NT2/D1 (cell line): Measurements from ENCODE around the gene TDRD9.

Source experiments
- DNase-seq: peaks from one replicate; pipeline ENCODE4 v3.0.0-alpha.2; 2011; ENCODE audit warnings: low read depth, low spot score
- H3K27me3 ChIP-seq: 2 replicates; pipeline ENCODE4 v1.6.0; 2011; ENCODE audit warnings: mild to moderate bottlenecking; ENCODE audit not compliant: insufficient read length, insufficient read depth
- H3K36me3 ChIP-seq: 2 replicates; pipeline ENCODE4 v1.6.1; 2011; ENCODE audit warnings: mild to moderate bottlenecking, low read length, mixed read lengths; ENCODE audit not compliant: insufficient read depth, insufficient read length
- H3K4me1 ChIP-seq: 2 replicates; pipeline ENCODE4 v1.5.1; 2011; ENCODE audit not compliant: insufficient read depth, insufficient read length
- H3K4me3 ChIP-seq: 2 replicates; pipeline ENCODE4 v1.5.1; 2011; ENCODE audit warnings: low read depth; ENCODE audit not compliant: insufficient read length
- H3K9ac ChIP-seq: 2 replicates; pipeline ENCODE4 v1.6.0; 2011; ENCODE audit warnings: low read depth; ENCODE audit not compliant: insufficient read length
- H3K9me3 ChIP-seq: 2 replicates; pipeline ENCODE4 v1.5.1; 2011; ENCODE audit warnings: mild to moderate bottlenecking, low read length; ENCODE audit not compliant: insufficient read depth
- SUZ12 ChIP-seq: IDR thresholded peaks from 2 replicates; pipeline ENCODE4 v1.6.1; 2011; ENCODE audit not compliant: insufficient read length, insufficient read depth; ENCODE audit errors: extremely low read depth
- YY1 ChIP-seq: IDR thresholded peaks from 2 replicates; pipeline ENCODE4 v1.6.1; 2011; ENCODE audit not compliant: insufficient read length, insufficient read depth
- ZNF274 ChIP-seq: IDR thresholded peaks from 2 replicates; pipeline ENCODE4 v1.6.1; 2011; ENCODE audit warnings: mild to moderate bottlenecking, low read depth, low read length

TDRD9 gene

DNA sequence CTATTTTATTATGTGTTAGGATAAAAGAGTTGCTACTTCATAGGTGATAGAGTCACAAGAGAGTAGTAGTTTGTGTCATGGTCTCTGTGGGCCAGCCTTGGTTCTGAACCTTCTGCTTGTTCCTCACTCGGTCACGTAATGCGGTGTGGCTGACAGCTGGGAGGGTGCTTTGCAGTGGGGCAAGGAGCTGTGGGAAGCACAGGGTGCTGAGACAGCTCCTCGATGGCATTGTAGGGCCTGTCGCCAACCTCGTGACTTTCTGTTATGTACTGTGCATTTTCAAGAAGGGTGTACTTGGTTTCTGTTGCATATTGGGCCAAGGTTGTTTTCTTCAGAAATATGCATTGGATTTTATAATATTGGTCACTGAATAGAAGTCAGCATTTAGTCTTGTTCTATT, 75.4 kb downstream of the TDRD9 start:
- TF ChIP-seq YY1 (no peak), ZNF274 (no peak), SUZ12 (no peak)
- Histone ChIP-seq H3K27me3 (no peaks in the 10 kb centered on the region), H3K4me1 (no peaks in the 10 kb centered on the region), H3K4me3 (no peak overlapping the region), H3K9me3 (no peaks in the 10 kb centered on the region), H3K36me3 (no peaks in the 10 kb centered on the region), H3K9ac (no peak overlapping the region)
- DNase-seq = no peak

DNA sequence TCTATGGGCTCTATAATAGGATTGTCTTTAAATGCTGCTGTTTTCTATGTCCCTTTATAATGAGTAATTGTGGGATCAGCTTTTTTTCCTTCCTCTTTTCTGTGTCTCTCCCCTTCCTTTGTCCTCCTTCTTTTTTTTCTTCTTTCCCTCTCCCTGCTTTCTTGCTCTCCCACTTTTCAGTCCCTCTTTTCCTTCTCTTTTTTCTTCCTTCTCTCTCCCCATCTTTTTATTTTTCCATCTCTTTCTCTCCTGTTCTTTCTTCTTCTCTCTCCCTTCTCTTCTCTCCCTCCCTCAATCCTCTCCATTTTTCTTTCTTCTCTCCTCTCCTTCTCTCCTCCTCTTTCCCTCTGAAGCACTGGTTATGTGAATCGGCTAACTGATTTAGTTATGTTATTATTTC, 76.6 kb downstream of the TDRD9 start:
- Histone ChIP-seq H3K4me1 (no peaks in the 10 kb centered on the region), H3K27me3 (no peaks in the 10 kb centered on the region), H3K4me3 (no peak overlapping the region), H3K9ac (no peak overlapping the region), H3K9me3 (no peaks in the 10 kb centered on the region), H3K36me3 (no peaks in the 10 kb centered on the region)
- DNase-seq = no peak
- no peak for TF ChIP-seq YY1
- no peak for TF ChIP-seq ZNF274
- no peak for TF ChIP-seq SUZ12

- Histone ChIP-seq H3K36me3 (no peaks in the 10 kb centered on the region), H3K27me3 (no peaks in the 10 kb centered on the region), H3K4me1 (no peaks in the 10 kb centered on the region), H3K9me3 (no peaks in the 10 kb centered on the region), H3K9ac (no peak overlapping the region), H3K4me3 (no peak overlapping the region)
- TF ChIP-seq YY1 = no peak
- TF ChIP-seq SUZ12 = no peak
- no peak for TF ChIP-seq ZNF274
- no peak for DNase-seq
Observed at GRCh38 chr14:104005489-104005888, 77.2 kb downstream of the TDRD9 start.

GRCh38 chr14:104007121-104007520, 78.9 kb downstream of the TDRD9 start:
- H3K9ac ChIP-seq = no peak overlapping the region
- TF ChIP-seq YY1 (no peak), ZNF274 (no peak), SUZ12 (no peak)
- no peak for DNase-seq
- peaks cover 5% of the 10 kb centered on the region; the same call in 1 of the 2 replicates for H3K9me3 ChIP-seq
- no peaks in the 10 kb centered on the region for H3K4me1 ChIP-seq
- no peak overlapping the region for H3K4me3 ChIP-seq
- H3K36me3 ChIP-seq = no peaks in the 10 kb centered on the region
- H3K27me3 ChIP-seq = no peaks in the 10 kb centered on the region

DNA sequence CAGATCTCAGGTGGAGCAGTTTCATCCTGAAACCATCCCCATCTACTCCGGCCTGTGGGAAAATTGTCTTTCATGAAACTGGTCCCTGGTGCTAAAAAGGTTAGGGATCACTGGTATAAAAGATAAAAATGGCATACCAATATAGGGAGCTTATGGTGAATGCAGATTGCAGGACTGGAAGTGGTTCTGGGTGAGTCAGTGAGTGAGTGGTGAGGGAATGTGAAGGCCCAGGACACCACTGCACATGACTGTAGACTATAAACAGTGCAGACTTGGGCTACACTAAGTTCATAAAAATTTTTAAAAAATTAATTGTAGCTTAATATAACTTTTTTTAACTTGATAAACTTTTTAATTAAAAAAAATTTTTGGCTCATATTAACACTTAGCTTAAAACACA, 81.0 kb downstream of the TDRD9 start:
- Histone ChIP-seq H3K27me3 (no peaks in the 10 kb centered on the region), H3K9me3 (peaks cover 5% of the 10 kb centered on the region; the same call in 1 of the 2 replicates), H3K4me3 (no peak overlapping the region), H3K9ac (no peak overlapping the region), H3K4me1 (no peaks in the 10 kb centered on the region), H3K36me3 (no peaks in the 10 kb centered on the region)
- DNase-seq = no peak
- TF ChIP-seq ZNF274 = no peak
- TF ChIP-seq SUZ12 = no peak
- TF ChIP-seq YY1 = no peak

DNA sequence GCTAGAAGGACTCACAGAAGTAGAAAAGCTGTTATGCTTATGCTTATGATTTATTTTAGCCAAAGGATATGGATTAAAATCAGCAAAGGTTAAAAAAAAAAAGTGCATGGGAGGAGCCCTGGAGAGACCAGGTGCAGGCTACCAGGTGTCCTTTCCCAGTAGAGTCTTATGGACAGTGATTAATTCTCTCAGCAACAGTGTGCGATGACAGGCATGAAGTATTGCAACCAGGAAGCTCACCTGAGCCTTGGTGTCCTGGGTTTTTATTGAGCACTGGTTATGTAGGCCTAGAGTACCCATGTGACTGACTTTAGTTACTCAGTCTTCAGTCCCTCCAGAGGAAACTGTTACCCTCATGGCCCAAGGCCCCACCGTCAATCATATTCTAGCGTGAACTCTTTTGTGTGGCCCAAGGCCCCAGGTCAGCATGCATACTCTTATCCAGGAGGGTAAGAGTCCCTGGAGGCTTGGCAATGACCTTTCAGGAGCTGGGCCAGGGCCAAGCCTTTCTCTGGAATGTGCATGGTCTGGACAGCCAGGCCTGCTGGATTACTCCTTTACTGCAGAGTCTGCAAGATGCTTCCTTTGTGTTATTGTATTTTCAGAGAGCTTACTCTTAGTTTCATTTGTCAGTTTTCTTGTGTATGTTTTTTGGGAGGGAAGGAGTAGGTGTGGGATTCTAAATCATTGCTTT, 83.7 kb downstream of the TDRD9 start:
- no peaks in the 10 kb centered on the region for H3K36me3 ChIP-seq
- H3K9me3 ChIP-seq = peaks cover 5% of the 10 kb centered on the region; the same call in 1 of the 2 replicates
- TF ChIP-seq ZNF274 (no peak), SUZ12 (no peak), YY1 (no peak)
- H3K4me3 ChIP-seq = no peak overlapping the region
- DNase-seq = no peak
- H3K9ac ChIP-seq = no peak overlapping the region
- H3K4me1 ChIP-seq = no peaks in the 10 kb centered on the region
- H3K27me3 ChIP-seq = no peaks in the 10 kb centered on the region

DNA sequence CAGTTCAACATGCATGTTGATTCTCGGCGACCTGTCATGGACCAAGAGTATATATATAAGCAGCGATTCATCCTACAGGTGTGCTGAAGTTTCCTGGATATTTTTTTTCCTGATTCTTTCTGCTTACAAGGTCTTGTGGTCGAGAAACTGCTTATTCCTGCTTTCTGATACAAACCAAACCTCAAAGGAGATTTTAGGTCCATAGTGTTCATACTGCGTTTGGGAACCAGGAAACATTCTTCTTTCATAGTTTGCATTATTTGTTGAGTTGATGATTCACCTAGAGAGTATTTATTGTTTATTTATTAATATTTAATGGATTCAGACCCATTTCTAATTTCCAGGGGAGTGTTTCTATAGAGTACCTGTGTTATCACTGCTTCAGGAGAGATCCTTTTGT, 86.5 kb downstream of the TDRD9 start:
- TF ChIP-seq SUZ12 = no peak
- no peak for TF ChIP-seq YY1
- no peak for TF ChIP-seq ZNF274
- Histone ChIP-seq H3K9me3 (peaks cover 5% of the 10 kb centered on the region; the same call in 1 of the 2 replicates), H3K27me3 (no peaks in the 10 kb centered on the region), H3K4me3 (no peak overlapping the region), H3K36me3 (no peaks in the 10 kb centered on the region), H3K4me1 (no peaks in the 10 kb centered on the region), H3K9ac (no peak overlapping the region)
- DNase-seq = no peak
